Keratinocyte (primary cell): ENCODE results near the gene TRAF1. TPM values are rescaled to one million over a fixed set of nuclear protein-coding genes. Genes with fewer than 3 reads are reported as not detected.

Experiments used
- DNase-seq: peaks from one replicate; pipeline ENCODE4 v3.0.0-alpha.2; 2011; ENCODE audit warnings: low read depth, missing footprints, low spot score
- FAIRE-seq: peaks from 2 replicates; lab custom pipeline; 2011; peaks lifted over from hg19 to GRCh38; lab: Jason Lieb, UNC
- H2AFZ ChIP-seq: 2 replicates; pipeline ENCODE4 v1.6.0; 2012; ENCODE audit warnings: low read length, control low read depth, inconsistent platforms; ENCODE audit not compliant: control insufficient read depth
- H3K27ac ChIP-seq: 2 replicates; pipeline ENCODE4 v1.5.1; 2011; ENCODE audit warnings: low read length; ENCODE audit not compliant: control insufficient read depth, insufficient read depth
- H3K27me3 ChIP-seq: 3 replicates; pipeline ENCODE4 v1.6.0; 2011; ENCODE audit warnings: low read length; ENCODE audit not compliant: control insufficient read depth, insufficient read depth; ENCODE audit errors: extremely low read depth
- H3K36me3 ChIP-seq, 2 experiments: 2 replicates in 1 of 2; 3 replicates in 1 of 2; pipeline ENCODE4 v1.5.1; 2011; ENCODE audit warnings: low read length in 2 of 2, mild to moderate bottlenecking in 1 of 2; ENCODE audit not compliant: control insufficient read depth in 2 of 2, insufficient read depth in 2 of 2; ENCODE audit errors: extremely low read depth in 1 of 2
- H3K4me1 ChIP-seq: 3 replicates; pipeline ENCODE4 v1.5.1; 2011; ENCODE audit warnings: low read length; ENCODE audit not compliant: control insufficient read depth, insufficient read depth; ENCODE audit errors: extremely low read depth
- H3K4me2 ChIP-seq: 3 replicates; pipeline ENCODE4 v1.6.0; 2011; ENCODE audit warnings: low read depth, low read length; ENCODE audit not compliant: control insufficient read depth, insufficient read depth; ENCODE audit errors: extremely low read depth
- H3K4me3 ChIP-seq, 3 experiments: fragments of 200-600 bp in 1 of 3; sonication (generic) in 1 of 3; 2 replicates in 2 of 3; 3 replicates in 1 of 3; pipeline ENCODE4 v1.5.1; 2011 to 2016; ENCODE audit warnings: low read length in 3 of 3, mild to moderate bottlenecking in 3 of 3, control low read depth in 2 of 3, inconsistent platforms in 1 of 3, low read depth in 1 of 3, mixed read lengths in 1 of 3, mixed run types in 1 of 3, moderate library complexity in 1 of 3; ENCODE audit not compliant: control insufficient read depth in 2 of 3, insufficient read depth in 2 of 3; ENCODE audit errors: extremely low read depth in 1 of 3
- H3K79me2 ChIP-seq: 2 replicates; pipeline ENCODE4 v1.6.0; 2012; ENCODE audit warnings: low read length; ENCODE audit not compliant: control insufficient read depth, insufficient read depth
- H3K9ac ChIP-seq: 3 replicates; pipeline ENCODE4 v1.6.0; 2011; ENCODE audit warnings: low read length; ENCODE audit not compliant: control insufficient read depth, insufficient read depth; ENCODE audit errors: extremely low read depth
- H3K9me1 ChIP-seq: 3 replicates; pipeline ENCODE4 v1.6.0; 2011; ENCODE audit warnings: low read length; ENCODE audit not compliant: control insufficient read depth, insufficient read depth; ENCODE audit errors: extremely low read depth
- H3K9me3 ChIP-seq: 2 replicates; pipeline ENCODE4 v1.5.1; 2012; ENCODE audit warnings: low read depth, low read length; ENCODE audit not compliant: control insufficient read depth
- H4K20me1 ChIP-seq: 3 replicates; pipeline ENCODE4 v1.6.0; 2011; ENCODE audit warnings: low read length; ENCODE audit not compliant: control insufficient read depth, insufficient read depth; ENCODE audit errors: extremely low read depth
- EZH2 ChIP-seq: IDR thresholded peaks from one replicate; pipeline ENCODE4 v1.6.1; 2012; ENCODE audit warnings: inconsistent platforms, mild to moderate bottlenecking, low read length, moderate library complexity
- dilution Hi-C: fragments of 300-500 bp; cut with MboI; formaldehyde crosslinking; loops from one replicate; pipeline ENCODE4 v1.7.0; 2020; ENCODE audit warnings: low sequenced_read_pairs; ENCODE audit not compliant: extremely low pct_ligation_motif_present
- polyA plus RNA-seq, 5 experiments: library from polyadenylated mRNA; depleted of rRNA in 3 of 5; stranded (reverse) in 3 of 5; stranded (forward) in 1 of 5; unstranded in 1 of 5; fragments of >200 nt; gene quantifications; 1 replicate in 1 of 5; 2 replicates in 3 of 5; 3 replicates in 1 of 5; pipeline versions ENCODE4 v1.2.1 to v1.2.3, GENCODE V29; 2011 to 2012; ENCODE audit warnings: missing spikeins in 2 of 5, low read depth in 1 of 5, low replicate concordance in 1 of 5
- TF ChIP-seq, protein P1 (sequence below), 3 experiments: IDR thresholded peaks in 1 of 3; conservative IDR thresholded peaks in 1 of 3; optimal IDR thresholded peaks in 1 of 3; 2 replicates in 2 of 3; 3 replicates in 1 of 3; pipeline versions ENCODE3 to v1.5.1; 2011; ENCODE audit warnings: low read length in 3 of 3, mild to moderate bottlenecking in 3 of 3, moderate library complexity in 2 of 3, control low read depth in 1 of 3, inconsistent platforms in 1 of 3; ENCODE audit not compliant: insufficient read depth in 2 of 3; ENCODE audit errors: extremely low read depth in 1 of 3

Gene TRAF1
- polyA plus RNA-seq, 1 donor (not counting 4 experiments of a cell fraction or from before 2014, with no cell fraction given), result 1.2 TPM

DNA sequence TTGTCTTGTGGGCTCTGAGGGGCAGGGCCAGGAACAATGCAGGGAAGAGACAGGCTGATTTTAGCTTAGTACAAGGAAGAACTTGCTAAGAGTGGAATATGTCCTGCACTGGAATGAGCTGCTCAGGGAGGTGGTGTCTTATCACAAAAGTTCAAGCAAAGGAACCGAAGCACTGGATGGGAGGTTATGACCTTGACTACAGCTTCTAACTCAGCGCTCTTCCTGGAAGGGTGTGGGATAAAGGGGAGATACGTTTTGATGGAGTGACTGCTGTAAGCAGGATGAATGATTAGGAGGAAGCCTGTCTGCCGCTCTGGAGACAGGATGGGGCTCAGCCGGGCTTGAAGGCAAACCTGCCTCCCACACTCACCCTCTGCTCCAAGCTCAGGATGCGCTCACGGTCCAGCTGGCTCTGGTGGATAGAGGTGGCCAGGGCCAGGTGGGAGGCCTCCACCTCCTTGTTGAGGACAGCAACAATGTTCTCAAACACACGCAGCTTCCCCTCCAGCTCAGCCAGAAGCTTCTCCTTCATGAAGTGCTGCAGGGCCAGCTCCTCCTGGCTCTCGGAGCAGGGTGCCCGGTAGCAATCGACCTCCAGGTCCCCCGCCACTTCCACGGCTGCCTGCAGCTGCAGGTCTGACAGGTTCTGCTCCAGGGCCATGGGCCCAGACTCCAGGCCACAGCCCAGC, 13.5 kb downstream of the TRAF1 start:
- H3K9me1 ChIP-seq, result no peaks in the 10 kb centered on the region
- no peaks in the 10 kb centered on the region for H3K9me3 ChIP-seq
- no peaks in the 10 kb centered on the region for H3K27me3 ChIP-seq
- H3K36me3 ChIP-seq, result no peaks in the 10 kb centered on the region
- dilution Hi-C loops, result no loop called here
- DNase-seq, result no peak
- no peak overlapping the region for H2AFZ ChIP-seq
- H3K79me2 ChIP-seq, result no peaks in the 10 kb centered on the region
- no peak for FAIRE-seq
- no peak overlapping the region for H3K4me3 ChIP-seq
- H4K20me1 ChIP-seq, result no peaks in the 10 kb centered on the region
- no peak overlapping the region for H3K9ac ChIP-seq
- no peak for TF ChIP-seq EZH2
- TF ChIP-seq, protein P1, sequence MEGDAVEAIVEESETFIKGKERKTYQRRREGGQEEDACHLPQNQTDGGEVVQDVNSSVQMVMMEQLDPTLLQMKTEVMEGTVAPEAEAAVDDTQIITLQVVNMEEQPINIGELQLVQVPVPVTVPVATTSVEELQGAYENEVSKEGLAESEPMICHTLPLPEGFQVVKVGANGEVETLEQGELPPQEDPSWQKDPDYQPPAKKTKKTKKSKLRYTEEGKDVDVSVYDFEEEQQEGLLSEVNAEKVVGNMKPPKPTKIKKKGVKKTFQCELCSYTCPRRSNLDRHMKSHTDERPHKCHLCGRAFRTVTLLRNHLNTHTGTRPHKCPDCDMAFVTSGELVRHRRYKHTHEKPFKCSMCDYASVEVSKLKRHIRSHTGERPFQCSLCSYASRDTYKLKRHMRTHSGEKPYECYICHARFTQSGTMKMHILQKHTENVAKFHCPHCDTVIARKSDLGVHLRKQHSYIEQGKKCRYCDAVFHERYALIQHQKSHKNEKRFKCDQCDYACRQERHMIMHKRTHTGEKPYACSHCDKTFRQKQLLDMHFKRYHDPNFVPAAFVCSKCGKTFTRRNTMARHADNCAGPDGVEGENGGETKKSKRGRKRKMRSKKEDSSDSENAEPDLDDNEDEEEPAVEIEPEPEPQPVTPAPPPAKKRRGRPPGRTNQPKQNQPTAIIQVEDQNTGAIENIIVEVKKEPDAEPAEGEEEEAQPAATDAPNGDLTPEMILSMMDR (optimal IDR thresholded peaks at IDR 0.05 in 1 of 3, IDR thresholded peaks at IDR 0.05 in 1 of 3, conservative IDR thresholded peaks at IDR 0.05 in 1 of 3; ENCODE audit: extremely low read depth in 1 of 3, insufficient read depth in 2 of 3, low read length in 3 of 3), result no peak
- no peak overlapping the region for H3K4me2 ChIP-seq
- H3K4me1 ChIP-seq, result peaks cover 14% of the 10 kb centered on the region
- H3K27ac ChIP-seq, result no peak overlapping the region

DNA sequence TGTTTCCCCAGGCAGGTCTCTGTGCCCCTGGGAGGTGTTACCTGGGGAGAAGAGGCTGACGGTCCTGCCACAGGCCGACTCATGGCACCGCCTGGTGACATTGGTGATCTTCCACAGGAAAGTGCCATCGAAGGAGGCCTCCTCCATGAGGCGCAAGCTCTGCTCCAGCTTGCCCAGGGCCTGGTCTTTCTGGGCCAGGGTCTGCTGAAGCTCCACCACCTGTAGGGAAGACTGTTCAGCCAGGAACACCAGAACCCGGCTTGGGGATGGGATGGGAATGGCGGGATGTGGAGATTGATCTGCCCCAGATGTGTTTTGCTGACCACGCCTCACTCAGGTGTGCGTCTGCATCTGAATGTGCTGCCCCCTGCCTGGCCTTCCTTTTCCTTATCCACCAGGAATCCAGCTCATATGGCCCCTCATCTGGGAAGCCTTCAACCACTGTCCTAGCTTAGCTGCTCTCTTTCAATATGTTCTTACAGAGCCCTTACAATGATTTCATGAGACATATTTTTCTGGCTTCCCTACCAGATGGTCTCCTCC, 15.2 kb downstream of the TRAF1 start:
- FAIRE-seq (no peak), DNase-seq (no peak)
- no peaks in the 10 kb centered on the region for H4K20me1 ChIP-seq
- no peak overlapping the region for H3K4me3 ChIP-seq
- H2AFZ ChIP-seq, result no peak overlapping the region
- H3K27me3 ChIP-seq, result no peaks in the 10 kb centered on the region
- TF ChIP-seq, protein P1 (optimal IDR thresholded peaks at IDR 0.05 in 1 of 3, IDR thresholded peaks at IDR 0.05 in 1 of 3, conservative IDR thresholded peaks at IDR 0.05 in 1 of 3; ENCODE audit: extremely low read depth in 1 of 3, insufficient read depth in 2 of 3, low read length in 3 of 3), result no peak
- TF ChIP-seq EZH2, result no peak
- no peaks in the 10 kb centered on the region for H3K9me1 ChIP-seq
- H3K9me3 ChIP-seq, result no peaks in the 10 kb centered on the region
- no peaks in the 10 kb centered on the region for H3K79me2 ChIP-seq
- H3K36me3 ChIP-seq, result no peaks in the 10 kb centered on the region
- dilution Hi-C loops, result no loop called here
- no peak overlapping the region for H3K9ac ChIP-seq
- no peak overlapping the region for H3K27ac ChIP-seq
- H3K4me2 ChIP-seq, result no peak overlapping the region
- H3K4me1 ChIP-seq, result peaks cover 14% of the 10 kb centered on the region
